IPS DF 19.7 (cell line): ENCODE measurements around the gene DNM1L.

Source experiments
- DNase-seq: peaks from one replicate; pipeline ENCODE4 v3.0.0-alpha.2; 2013; ENCODE audit warnings: low read depth, low spot score

The DNM1L gene

GRCh38 chr12:32756476-32757066 lies 77.5 kb downstream of the DNM1L start:
- DNase-seq: no peak

- no peak for DNase-seq
Observed at GRCh38 chr12:32757157-32757556, 78.1 kb downstream of the DNM1L start.

- no peak for DNase-seq
Observed at GRCh38 chr12:32761716-32762115, 82.6 kb downstream of the DNM1L start.

- no peak for DNase-seq
Observed at GRCh38 chr12:32765906-32766305, 86.8 kb downstream of the DNM1L start.

GRCh38 chr12:32768518-32768917 lies 89.4 kb downstream of the DNM1L start:
- no peak for DNase-seq

GRCh38 chr12:32770141-32770540 lies 91.0 kb downstream of the DNM1L start:
- DNase-seq: no peak

- DNase-seq: no peak
Observed at GRCh38 chr12:32773691-32774090, 94.6 kb downstream of the DNM1L start.

GRCh38 chr12:32776258-32776657 lies 97.2 kb downstream of the DNM1L start:
- DNase-seq: no peak

- no peak for DNase-seq
Observed at GRCh38 chr12:32777159-32777558, 98.1 kb downstream of the DNM1L start.

GRCh38 chr12:32777691-32778175 lies 98.6 kb downstream of the DNM1L start:
- DNase-seq: no peak

- DNase-seq: no peak
Observed at GRCh38 chr12:32780071-32780470, 101.0 kb downstream of the DNM1L start.

GRCh38 chr12:32783029-32783428 lies 103.9 kb downstream of the DNM1L start:
- DNase-seq: no peak

- no peak for DNase-seq
Observed at GRCh38 chr12:32785557-32785956, 106.5 kb downstream of the DNM1L start.

- DNase-seq: no peak
Observed at GRCh38 chr12:32788405-32788804, 109.3 kb downstream of the DNM1L start.

GRCh38 chr12:32789446-32789845 lies 110.3 kb downstream of the DNM1L start:
- DNase-seq: no peak

GRCh38 chr12:32789916-32790315 lies 110.8 kb downstream of the DNM1L start:
- no peak for DNase-seq

- no peak for DNase-seq
Observed at GRCh38 chr12:32794281-32794680, 115.2 kb downstream of the DNM1L start.
